GM10847 (cell line): ENCODE measurements around the gene ANO9.

Source experiments
- POLR2A ChIP-seq: IDR thresholded peaks from 2 replicates; pipeline ENCODE4 v1.6.1; 2011; ENCODE audit not compliant: insufficient read length; ENCODE audit errors: extremely low read depth

The ANO9 gene

DNA sequence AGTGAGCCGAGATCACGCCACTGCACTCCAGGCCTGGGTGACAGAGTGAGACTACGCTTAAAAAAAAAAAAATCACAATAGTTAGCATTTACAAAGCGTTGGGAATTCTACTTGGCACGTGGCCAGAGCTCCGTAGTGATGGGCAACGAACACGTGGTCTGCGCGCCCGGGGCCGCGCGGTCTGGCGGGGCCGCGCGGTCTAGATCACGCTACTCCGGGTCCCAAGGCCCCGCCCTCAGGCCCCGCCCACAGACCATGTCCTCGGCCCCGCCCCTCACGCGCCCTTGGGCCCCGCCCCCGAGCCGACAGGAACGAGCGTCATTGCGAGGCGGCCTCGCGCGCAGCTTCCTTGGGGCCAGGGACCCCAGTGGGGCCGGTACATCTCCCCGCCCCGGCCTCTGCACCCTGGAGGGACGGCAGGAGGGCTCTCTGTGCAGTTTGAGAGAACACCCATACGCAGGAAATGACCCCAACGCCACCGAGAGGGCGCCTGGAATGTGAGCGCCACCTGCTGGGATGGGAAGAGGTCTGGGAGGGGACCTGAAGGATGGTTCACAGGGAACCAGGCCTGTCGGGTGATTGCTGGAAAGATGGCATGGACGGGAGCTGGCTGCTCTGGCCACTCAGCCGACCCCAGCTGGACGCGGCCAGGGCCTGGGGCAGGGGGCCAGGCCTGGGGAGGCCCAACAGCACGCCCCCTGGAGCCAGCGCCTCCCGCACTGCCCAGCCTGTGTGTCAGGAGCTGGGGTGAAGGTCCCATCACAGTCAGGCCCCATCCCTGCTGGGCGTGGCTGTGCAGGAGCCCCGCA is 6.3 kb upstream of the ANO9 start:
- peak; percentile 66 for TF ChIP-seq POLR2A

DNA sequence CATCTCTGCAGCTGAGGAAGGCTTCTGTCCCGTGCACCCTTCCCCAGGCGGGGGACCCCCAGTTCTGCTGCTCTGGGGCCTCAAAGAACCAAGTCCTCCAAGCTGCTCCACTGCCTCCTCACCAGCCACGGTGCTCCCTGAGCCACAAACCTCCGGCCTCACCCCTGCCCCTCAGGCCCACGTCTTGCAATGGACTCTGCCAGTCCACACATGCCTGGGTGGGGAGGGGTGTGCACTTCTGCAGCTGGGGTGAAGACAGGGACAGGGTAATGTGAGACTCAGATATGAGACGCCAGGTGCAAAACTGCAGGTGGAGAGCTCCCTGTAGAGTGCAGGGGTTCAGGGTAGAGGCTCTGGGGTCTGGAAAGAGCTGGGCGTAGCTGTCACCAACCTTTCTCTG is 5.1 kb upstream of the ANO9 start:
- no peak for TF ChIP-seq POLR2A

DNA sequence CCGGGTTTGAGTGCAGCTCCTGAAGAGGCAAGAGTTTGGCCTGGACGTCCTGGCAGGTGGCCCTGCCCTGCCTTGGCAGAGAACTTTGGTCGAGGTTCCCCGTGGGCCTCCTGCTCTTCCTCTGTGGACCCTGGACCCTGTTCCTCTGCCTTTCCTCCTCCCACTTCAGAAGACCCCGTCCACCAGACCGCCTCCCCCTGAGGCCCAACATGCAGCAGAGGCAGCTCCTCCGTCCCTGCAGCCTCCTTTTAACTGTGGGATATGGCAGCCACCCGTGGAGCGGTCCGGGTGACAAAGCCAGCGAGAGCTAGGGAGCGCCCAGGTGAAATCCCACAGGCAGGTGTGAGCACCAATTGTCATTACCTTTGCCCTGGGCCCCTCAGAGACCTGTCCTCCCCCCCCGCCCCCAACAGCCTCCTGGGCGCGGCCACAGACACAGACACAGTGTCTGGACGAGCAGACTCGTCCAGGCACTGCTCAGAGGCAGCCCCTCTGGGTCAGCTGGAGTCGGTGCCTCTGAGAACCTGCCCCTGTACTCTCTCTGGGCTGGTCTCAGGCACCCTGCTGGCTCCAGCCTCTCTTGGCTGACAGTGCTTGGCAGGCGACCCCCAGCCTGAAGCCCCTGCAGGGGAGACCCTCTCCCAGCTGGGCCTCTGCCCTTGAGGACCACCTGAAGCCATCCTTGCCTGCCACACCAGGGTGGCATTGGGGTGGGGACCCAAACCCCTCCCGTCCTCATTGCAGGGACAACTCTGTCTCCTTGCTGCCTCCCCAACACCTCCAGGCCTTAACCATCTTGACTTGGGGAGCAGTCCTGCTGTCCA is 4.2 kb upstream of the ANO9 start:
- no peak for TF ChIP-seq POLR2A

DNA sequence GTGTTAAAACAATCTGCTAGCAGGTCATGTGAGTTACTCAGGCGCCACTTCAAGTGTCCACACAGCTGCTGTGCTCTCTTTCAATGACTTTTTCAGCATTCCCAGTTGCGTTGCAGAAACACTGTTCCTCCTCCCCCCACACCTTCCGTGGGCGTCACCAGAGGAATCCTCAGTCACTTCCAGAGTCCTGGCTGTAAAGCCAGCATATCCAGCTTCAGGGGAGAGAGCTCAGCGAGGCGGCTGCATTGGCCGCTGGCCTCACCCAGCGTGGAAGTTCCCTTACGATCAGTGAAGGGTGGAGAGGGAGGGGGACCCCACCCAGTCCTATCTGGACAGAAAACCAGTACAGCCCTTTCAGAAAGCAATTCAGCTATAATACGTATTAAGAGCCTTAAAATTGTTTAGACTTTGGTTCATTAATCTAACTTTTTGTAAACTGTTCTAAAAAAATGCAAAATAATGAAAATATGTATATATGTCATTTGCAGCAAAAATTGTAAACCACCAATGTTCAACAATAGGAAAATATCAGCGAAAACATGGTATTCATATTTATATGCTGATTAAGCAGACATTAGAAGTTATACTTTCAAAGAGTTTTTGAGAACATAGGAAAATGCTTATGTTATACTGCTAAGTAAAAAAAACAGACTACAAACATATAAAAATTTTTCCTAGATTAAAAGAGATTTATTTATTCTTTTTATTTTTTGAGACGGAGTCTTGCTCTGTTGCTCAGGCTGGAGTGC is 2.8 kb upstream of the ANO9 start:
- TF ChIP-seq POLR2A, result no peak

DNA sequence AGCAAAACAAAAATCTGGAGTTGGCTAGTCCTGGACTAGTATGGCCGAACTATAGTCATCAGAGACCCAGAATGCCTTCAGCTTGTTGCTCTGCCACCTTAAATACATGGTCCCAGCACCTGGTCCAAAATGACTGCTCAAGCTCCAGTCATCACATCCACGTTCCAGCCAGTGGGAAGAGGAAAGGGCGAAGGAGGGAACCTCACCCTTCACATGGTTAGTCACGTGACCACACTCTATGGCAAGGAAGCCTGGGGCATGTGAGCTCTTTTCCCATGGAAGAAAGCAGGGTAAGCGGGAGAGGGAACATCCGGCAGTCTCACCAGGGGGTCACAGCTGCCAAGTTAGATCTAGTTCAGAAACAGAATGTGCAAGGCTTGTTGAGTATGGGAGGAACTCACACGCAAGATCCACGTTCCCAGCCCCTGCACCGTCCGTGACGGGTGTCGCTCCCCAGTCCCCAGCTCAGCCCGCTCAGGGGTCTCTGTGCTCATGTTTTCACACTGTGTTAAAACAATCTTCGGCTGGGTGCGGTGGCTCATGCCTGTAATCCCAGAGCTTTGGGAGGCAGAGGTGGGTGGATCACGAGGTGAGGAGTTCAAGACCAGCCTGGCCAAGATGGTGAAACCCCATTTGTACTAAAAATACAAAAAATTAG is 1.9 kb upstream of the ANO9 start:
- TF ChIP-seq POLR2A, result no peak

DNA sequence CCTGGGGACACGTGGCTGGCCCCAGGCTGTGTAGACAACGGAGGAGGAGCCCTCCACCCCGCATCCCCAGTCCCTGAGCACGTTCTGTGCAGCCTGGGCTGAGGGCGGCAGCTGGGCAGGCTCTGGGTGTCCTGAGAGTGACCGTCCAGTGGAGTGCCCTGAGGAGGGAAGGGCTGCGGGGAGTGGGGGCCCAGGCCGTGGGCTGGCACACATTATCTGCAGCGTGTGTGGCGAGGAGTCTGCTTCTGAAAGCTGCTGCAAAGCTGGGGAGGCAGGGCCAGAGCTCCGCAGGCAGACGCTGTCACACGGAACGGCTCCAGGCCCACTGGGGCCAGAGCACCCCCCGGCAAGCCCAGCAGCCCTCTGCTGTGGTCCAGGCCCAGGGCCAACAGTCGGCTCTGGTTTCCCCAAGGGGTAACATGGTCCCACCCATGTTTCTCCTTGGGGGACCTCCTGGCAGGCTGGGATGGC is 835 bp upstream of the ANO9 start:
- TF ChIP-seq POLR2A, result no peak

DNA sequence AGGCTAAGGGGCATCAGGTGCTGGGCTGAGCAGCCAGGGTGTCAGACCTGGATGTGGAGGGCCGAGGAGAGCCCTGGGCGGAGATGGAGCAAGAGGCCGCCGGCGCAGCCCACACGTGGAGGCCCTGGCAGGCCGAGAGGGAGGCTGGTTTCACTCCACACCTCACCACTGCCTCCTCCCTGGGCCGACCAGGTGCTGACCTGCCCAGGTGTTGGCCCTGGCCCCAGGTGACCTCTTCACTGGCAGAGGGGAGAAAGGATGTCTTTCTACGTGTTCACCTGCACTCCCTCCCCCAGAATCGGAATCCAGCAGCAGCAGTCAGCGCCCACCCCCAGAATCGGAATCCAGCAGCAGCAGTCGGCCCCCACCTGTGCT is 781 bp downstream of the ANO9 start:
- TF ChIP-seq POLR2A, result no peak

DNA sequence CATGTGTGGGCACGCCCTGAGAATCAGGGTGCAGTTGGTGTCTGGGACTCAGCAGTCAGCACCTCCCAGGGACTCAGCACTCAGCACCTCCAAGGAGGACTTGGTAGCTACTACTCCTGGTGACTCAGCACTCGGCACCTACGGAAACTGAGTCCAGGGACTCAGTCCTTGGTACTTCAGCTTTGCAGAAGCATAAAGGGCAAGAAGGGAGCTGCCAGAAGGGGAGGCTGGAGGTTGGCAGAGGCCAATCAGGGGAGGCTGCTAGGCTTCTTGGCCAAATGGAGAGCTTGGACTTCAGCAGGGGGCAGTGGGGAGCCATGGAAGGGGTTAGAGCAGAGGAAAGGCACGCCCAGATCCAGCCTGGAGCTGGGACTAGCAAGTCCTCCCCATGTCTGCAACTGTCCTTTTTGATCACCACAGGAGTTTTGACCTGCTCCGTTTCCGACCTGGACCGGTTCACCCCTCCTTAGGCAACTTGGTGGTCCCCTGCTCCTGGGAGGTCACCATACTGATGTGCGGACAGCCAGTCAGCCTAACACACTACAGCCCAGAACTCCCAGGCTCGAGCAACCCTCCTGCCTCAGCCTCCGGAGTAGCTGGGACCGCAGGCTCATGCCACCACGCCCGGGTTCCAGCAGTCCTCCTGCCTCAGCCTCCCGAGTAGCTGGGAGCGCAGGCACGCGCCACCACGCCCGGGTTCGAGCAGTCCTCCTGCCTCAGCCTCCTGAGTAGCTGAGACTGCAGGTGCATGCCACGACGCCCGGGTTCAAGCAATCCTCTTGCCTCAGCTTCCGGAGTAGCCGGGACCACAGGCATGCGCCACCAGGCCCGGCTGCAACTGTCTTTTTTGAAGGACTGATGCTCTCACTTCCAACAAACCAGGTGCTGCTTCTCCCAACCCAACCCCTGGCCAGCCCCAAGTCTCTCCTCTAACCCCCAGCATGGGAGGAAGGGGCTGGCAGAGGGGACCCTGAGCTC is 1.5 kb downstream of the ANO9 start:
- TF ChIP-seq POLR2A, result no peak

DNA sequence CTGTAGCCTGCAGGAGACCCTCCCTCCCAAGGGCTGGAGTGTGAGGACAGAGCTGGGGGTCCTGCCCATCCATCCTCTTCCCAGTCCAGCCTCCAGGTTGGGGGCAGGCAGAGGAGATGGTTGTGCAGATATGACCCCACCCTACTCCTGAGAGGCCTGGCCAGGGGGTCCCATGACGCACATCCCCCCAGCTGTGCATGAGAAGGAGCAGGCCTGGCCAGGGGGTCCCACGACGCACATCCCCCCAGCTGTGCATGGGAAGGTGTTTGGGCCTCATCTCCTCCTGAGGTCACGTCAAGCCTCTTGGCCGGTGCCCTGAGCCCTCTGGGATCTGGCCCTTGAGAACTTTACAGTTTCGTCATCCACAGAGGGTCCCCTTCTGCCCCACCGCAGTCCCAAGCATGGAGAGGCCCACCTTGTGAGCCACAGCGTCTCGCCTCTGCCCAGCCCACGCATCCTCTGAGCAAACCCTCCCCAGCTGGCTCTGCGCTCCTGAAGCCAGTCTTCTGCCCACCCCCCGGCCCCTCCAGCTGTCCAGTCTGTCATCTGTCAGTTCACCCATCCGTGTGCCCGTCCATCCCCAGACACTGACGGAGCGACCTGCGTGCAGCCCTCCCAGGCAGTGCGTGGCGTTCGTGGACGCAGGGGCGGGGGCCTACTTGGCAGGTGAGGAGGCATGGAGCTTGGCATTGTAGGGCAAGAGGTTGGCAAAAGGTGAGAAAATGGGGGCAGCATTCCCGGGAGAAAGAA is 2.3 kb downstream of the ANO9 start:
- TF ChIP-seq POLR2A, result no peak

DNA sequence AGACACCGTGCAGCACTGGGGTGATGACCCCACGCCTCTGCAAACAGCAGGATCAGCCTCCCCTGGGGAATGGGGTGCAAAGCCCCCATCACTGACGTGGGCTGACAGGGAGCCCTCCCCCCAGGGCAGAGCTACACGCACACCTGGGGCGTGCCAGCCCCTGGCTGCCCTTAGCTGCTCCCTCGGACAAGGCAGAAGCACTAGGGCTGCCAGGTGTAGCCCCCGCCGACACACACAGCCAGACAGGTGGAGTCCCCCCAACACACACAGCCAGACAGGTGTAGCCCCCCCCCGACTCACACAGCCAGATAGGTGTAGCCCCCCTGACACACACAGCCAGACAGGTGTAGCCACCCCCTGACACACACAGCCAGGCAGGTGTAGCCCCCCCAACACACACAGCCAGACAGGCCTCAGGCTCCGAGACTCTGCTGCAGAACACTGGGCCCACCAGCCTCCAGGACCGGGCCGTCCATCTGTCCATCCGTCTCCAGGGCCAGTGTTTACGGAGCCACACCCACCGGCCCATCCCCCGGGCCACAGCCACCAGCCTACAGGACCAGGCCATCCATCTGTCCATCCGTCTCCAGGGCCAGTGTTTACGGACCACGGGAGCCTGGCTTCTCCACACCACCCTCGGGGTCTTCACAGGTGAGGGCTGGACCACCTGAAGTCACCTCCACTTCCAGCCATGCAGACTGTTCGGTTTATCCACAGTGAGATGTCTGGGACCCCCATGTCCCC is 3.5 kb downstream of the ANO9 start:
- no peak for TF ChIP-seq POLR2A

DNA sequence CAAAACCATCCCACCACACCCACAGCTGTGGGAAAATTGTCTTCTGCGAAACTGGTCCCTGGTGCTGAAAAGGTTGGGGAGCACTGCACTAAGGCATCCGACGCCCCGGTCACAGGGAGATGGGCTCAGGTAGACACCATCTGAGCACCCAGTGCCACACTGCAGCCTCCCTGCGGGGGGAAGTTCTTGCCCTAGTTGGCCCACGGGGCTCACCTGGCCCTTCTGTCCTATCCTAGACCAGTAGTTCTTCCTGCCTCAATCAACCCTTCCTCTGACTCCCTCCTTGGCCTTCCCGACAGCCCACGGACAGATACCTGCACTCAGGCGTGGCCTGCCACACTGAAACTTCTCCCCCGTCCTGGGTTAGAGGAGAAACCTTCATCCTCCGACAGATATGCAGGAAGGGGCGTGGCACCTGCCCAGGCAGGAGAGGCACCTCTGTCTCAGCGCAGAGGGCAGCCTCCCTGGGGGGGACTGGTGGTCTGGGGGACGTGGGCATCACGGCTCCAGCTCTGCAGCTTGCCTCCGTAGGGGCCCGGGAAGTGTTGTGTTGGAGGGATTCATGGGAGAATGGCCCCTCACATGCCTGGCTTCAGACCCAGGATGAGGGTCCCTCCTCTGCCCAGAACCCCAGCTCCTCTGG is 4.5 kb downstream of the ANO9 start:
- TF ChIP-seq POLR2A, result no peak

DNA sequence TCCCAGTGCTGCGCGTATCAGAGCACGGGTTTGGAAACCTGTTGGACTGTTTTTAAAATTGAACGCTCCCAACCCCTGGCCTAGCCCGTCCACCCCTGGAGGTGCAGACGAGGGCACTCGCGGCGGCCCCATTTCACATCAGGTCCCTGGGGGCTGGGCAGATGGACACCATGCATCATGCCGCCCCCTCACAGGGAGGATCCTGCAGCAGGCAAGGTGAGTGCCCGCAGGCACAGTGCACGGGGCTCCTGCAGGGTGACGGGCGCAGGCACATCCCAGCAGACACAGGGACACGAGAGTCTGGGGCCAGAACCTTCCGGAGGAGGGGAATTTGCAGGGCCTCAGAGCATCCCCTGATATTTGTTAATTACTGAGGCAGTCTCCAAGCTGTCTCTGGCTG is 7.3 kb downstream of the ANO9 start:
- TF ChIP-seq POLR2A, result no peak
